ENCODE measurements around the gene USP32.
"Not testable (repeated sequence)": the region's sequence is repeated elsewhere in the genome, so short reads cannot be mapped to it uniquely, and the experiment has no call there.

Gene USP32

GRCh38 chr17:60410001-60410400, 18.1 kb upstream of the USP32 start:
- no peak for DNase-seq (ENCODE audit: low read depth)

GRCh38 chr17:60406887-60407286, 15.0 kb upstream of the USP32 start:
- no peak for DNase-seq (ENCODE audit: low read depth)

DNA sequence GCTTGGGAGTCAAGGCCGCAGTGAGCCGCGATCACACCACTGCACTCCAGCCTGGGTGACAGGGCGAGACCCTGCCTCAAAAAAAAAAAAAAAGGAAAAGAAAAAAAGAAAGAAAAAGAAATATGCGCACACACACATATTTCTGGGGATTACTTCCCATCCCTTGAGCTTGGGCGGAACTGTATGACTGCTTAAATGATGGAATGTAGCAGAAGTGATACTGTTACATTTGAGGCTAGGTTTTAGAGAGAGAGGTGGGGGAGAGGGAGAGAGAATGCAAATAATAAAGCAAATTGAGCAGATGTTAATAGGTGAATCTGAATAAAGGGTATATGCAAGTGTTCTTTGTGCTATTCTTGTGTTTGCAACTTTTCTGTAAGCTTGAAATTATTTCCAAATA, 12.0 kb upstream of the USP32 start:
- DNase-seq (ENCODE audit: low read depth), result no peak

DNA sequence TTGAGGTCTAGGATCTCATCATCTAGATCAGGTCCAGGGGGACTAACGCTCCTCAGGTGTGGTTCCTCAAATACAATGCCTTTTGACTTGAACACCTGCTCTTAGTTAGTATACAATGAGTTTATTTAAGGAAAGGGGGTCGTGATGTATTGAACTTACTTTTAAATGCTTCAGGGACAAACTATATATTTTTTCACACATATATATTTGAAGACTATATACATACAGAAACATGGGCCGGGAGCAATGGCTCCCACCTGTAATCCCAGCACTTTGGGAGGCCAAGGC, 11.5 kb upstream of the USP32 start:
- no peak for DNase-seq (ENCODE audit: low read depth)

- no peak for DNase-seq (ENCODE audit: low read depth)
Observed at GRCh38 chr17:60401819-60402218, 9.9 kb upstream of the USP32 start.

- DNase-seq (ENCODE audit: low read depth), result no peak
Observed at GRCh38 chr17:60398227-60398959, 6.5 kb upstream of the USP32 start.

- no peak for DNase-seq (ENCODE audit: low read depth)
Observed at GRCh38 chr17:60396412-60396811, 4.5 kb upstream of the USP32 start.

DNA sequence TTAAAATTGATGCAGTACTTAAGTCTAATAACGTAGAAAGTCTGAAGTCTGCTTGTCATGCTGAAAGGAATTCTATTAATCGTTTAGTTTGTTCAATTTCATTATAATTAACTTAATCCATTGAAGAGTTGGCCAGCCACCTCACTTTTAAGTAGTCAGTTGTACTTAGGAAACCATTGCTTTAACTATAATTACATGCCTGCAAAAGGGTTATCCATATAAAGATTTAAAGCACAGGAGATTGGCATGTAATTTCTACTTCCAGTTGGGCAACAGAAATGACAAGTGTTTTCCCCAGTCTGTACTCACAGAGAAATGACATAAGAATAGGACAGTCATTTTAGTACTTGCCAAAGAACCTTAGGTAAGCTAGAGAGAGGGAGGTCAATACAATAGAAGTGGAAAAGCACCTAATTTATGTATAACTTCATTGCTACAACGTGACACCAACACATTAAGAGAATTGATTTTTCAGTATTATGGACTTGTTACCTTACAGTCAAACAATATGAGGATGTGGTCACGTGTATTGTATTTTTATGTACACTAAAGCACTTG, 3.7 kb upstream of the USP32 start:
- no peak for DNase-seq (ENCODE audit: low read depth)

GRCh38 chr17:60393840-60394723, 2.1 kb upstream of the USP32 start:
- no peak for DNase-seq (ENCODE audit: low read depth)

DNA sequence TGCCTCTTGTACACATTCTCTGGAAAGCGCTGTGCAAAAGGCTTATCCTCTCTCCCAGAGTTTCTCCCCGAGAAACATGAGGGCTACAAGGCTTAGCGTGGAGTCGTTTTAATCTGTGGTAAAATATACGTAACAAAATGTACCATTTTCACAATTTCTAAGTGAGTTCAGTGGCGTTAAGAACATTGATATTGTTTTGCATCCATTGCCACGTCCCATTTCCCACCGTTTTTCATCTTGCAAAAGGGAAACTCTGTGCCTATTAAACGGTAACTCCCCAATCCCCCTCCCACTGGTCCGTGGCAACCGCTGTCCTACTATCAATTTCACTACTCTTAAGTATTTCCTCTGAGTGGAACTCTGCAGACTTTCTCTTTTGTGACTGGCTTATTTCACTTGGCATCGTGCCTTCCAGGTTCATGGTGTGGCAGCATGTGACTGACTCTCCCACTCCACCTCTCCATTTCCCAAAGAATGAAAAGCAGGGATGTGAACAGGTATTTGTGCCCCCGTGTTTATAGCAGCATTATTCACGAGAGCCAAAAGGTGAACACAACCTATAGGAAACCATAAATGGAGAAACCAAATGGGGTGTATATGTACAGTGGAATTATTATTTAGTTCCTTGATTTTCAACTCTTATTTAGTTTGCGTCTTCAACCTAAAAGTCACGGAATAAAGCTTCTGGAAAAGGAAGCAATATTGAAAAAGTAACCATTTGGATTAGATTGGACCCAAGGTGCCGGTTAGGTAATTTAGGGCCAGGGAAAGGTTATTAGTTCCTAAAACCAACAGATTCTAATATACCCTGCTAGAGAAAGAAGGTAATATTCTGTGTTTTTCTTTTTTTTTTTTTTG, 1.1 kb upstream of the USP32 start:
- no peak for DNase-seq (ENCODE audit: low read depth)

DNA sequence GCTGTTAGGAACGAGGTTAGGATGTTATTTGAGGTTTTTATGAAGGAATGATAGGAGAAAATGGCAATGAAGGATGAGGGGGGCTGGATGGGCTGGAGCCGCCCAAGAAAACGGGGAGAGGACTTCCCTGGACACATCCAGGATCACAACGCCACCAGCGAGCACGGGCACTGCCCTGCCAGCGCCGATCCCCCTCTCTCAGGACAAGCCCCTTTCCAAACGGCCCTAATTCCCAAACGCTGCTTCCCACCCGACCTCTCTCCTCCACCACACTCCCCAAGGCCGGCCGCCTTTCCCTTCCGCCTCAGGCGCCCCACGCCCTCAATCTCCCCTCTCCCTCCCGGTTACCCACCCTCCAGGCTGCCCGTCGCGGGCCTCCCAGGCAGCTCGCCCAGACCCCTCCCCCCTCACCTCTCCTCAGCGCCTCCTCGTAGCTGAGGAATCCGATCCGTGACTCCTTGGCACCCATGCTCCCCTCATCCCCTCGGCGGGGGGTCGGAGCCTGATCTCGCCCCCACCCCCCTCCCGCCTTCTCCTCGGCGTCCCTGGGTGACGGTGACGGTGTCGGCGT, 377 bp downstream of the USP32 start:
- DNase-seq (ENCODE audit: low read depth), result no peak

DNA sequence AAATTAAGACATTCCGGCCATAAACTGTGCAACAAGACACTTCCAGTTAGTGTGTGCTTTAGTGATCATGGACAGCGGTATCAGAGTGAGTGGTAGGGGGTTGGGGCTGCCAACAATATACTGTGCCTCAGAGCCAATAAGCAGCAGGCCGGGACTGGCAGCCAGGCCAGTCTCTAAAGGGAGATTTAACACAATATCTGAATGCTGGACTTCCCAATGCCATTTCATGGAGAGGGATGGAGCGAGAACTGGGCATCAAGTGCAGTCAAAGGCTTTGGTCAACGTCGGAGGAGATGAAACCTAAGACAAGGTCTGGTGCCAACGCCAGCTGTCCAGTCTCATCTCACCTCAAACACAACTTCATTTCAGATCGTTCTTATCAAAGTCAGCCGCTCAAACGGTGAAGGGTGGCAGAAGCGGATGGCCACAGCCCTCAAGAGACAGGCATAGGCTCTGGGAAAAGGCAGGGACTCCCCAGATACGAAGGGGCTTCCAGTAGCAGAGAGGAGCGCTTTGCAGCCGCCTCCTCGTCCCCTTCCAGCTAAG, 935 bp downstream of the USP32 start:
- DNase-seq (ENCODE audit: low read depth), result no peak

DNA sequence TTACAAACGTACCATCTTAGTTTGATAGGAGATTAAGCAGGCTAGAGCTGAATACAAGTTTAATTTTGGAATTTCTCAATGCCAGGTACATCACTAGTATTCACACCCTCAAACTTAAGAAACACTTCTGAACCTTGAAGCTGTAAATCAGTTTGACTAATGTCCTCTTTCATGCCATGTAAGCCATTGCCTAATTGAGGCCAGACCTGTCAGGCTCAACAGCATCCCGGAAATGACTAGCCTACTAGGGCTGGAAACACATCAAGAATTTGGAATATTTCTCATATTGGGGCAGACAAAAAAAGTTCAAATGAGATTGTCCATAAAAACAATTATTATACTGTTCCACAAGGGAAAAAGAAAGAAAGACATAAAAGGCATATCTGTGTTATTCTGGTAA, 1.7 kb downstream of the USP32 start:
- no peak for DNase-seq (ENCODE audit: low read depth)

DNA sequence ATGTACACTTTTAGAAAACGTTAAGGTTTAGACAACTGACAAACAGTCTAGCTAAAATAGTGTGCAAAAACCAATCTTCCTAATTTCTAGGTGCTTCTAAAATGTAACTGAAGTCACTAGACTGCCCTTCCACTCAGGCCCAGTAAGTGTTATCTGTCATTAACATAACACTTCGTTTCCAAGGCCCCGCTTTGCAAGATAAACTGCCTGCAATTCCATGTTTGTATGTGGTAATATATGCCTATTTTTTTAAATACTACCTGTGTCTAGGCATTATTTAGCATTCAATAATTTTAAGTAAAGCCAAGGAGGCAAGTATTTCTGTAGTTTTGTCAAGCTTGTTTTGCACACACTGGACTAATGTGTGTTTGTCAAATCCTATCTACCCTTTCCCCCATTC, 3.2 kb downstream of the USP32 start:
- DNase-seq (ENCODE audit: low read depth), result no peak

DNA sequence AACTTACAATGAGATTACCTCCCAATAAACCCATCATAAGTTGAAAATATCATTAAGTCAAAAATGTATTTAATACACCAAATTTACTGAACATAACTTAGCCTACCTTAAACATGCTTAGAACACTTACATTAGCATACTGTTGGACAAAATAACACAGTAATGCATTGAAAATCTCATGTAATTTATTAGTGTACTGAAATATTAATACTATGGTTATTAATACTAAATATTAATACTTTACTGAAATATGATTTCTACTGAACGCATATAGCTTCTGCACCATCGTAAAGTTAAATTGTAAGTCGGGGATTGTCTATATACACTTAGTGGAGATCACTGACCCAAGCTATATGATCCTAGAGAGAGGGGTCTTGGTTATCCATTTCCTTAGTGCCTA, 4.3 kb downstream of the USP32 start:
- DNase-seq (ENCODE audit: low read depth), result no peak

DNA sequence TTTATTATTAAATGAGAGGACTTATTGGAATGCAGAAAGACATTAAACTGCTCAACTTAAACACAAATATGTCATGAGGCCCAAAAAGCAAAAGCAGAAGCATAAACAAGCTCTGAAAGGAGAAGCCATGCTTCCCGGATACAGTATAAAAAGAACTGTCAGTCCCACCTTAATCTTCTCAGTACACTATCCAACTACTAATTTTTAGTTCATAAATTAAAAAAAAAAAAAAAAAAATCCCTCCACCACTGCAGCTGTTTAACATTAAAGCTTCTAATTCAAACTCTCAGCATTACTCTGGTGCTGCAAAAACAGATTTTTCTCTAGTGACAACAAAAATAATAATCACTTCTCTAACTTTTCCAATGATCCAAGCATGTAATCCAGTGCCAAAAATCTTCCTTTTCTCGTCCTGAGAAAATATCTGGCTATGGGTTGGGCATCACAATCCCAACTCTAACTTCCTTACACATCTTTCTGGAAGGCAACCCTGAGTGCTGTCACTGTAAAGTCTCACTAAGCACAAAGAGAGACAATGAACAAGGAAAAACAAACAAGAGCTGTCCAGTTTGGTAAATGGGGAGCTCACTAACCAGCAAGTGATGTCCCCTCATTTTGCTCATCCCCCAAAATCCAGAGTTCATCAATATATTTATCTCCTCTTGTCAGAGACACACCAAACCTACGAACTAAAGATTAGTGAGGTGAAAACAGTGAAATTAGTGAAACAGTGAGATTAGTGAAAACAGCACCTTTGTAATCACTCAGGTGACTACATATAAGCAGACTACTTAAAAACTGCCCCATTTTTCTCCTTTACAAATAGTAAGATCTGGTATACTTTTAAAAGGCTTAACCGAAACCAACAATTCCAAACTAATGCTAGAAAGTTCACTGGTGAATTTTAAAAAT, 5.5 kb downstream of the USP32 start:
- DNase-seq (ENCODE audit: low read depth), result no peak

DNA sequence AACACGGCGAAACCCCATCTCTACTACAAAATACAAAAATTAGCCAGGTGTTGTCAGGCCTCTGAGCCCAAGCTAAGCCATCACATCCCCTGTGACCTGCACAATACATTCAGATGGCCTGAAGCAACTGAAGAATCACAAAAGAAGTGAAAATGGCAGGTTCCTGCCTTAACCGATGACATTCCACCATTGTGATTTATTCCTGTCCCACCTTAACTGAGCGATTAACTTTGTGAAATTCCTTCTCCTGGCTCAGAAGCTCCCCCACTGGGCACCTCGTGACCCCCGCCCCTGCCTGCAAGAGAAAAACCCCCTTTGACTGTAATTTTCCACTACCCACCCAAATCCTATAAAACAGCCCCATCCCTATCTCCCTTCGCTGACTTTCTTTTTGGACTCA, 7.0 kb downstream of the USP32 start:
- DNase-seq (ENCODE audit: low read depth), result not testable (repeated sequence)

- no peak for DNase-seq (ENCODE audit: low read depth)
Observed at GRCh38 chr17:60383379-60383778, 8.6 kb downstream of the USP32 start.

DNA sequence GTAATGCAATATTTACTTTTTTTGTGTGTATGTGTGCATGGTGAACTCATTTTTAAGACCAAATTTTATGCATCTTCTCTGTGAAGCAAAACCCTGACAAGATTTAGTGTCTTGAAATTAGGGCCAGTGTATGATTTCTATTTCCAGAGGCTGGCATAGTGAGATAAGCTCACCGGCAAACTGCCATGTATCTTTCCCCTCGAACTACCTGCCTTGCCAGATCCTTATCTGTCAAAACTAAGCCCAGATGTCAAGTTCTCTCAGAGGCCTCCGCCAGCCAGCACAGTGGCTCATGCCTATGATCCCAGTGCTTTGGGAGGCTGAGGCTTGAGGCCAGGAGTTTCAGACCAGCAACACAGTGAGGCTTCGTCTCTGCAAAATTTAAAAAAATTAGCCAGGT, 10.0 kb downstream of the USP32 start:
- no peak for DNase-seq (ENCODE audit: low read depth)

- DNase-seq (ENCODE audit: low read depth), result not testable (repeated sequence)
Observed at GRCh38 chr17:60379461-60379860, 12.5 kb downstream of the USP32 start.

GRCh38 chr17:60378187-60378586, 13.7 kb downstream of the USP32 start:
- DNase-seq (ENCODE audit: low read depth), result not testable (repeated sequence)

Data from T follicular helper cell (primary cell).